A549 (cell line): ENCODE measurements around the gene GRID1.

Experiments used
- EP300 ChIP-seq, 2 experiments: fragments of >200 bp; sonication (Bioruptor Twin); formaldehyde crosslinking; IDR thresholded peaks; 2 replicates in 1 of 2; 3 replicates in 1 of 2; pipeline ENCODE4 v1.6.1; 2016 to 2017
- POLR2A ChIP-seq: IDR thresholded peaks from 2 replicates; pipeline ENCODE4 v1.6.1; 2012; ENCODE audit warnings: mild to moderate bottlenecking, low read length

GRCh38 chr10:86340991-86341260, 25.7 kb downstream of the GRID1 start:
- no peak for TF ChIP-seq POLR2A
- TF ChIP-seq EP300 (IDR thresholded peaks at IDR 0.05) = no peak
